Natural killer cell (primary cell): ENCODE measurements around the gene RUNX1. TPM values are rescaled to one million over a fixed set of nuclear protein-coding genes. Genes with fewer than 3 reads are reported as not detected.

Experiments used
- ATAC-seq, 3 donors: fragments of 150-1000 bp in 2 of 3; fragments of 200-7000 bp in 1 of 3; cut with Tn5 transposase; 1 replicate in 1 of 3; 2 replicates in 2 of 3; pipeline ENCODE4 v1.10.0; 2021; ENCODE audit warnings: mild to moderate bottlenecking in 2 of 3, moderate library complexity in 2 of 3
- DNase-seq, 2 donors: peaks; one replicate each; pipeline versions ENCODE4 v3.0.0 to v3.0.0-alpha.2; 2013 to 2021; ENCODE audit warnings: mixed read lengths in 1 of 2
- H3K27ac ChIP-seq: one replicate; pipeline ENCODE4 v1.5.1; 2013; ENCODE audit warnings: mild to moderate bottlenecking, low read length
- H3K27me3 ChIP-seq: one replicate; pipeline ENCODE4 v1.6.1; 2013; ENCODE audit warnings: low read length; ENCODE audit not compliant: control insufficient read depth, insufficient read depth
- H3K36me3 ChIP-seq: one replicate; pipeline ENCODE4 v1.6.1; 2013; ENCODE audit warnings: low read length; ENCODE audit not compliant: control insufficient read depth, insufficient read depth
- H3K4me1 ChIP-seq: one replicate; pipeline ENCODE4 v1.6.1; 2013; ENCODE audit warnings: low read length; ENCODE audit not compliant: control insufficient read depth, insufficient read depth
- H3K4me3 ChIP-seq: one replicate; pipeline ENCODE4 v1.5.1; 2013; ENCODE audit warnings: low read length
- H3K9me3 ChIP-seq: one replicate; pipeline ENCODE4 v1.6.1; 2013; ENCODE audit warnings: low read length; ENCODE audit not compliant: control insufficient read depth, insufficient read depth
- H3K27ac Mint-ChIP-seq, 2 donors: one replicate each; pipeline ENCODE4 v1.8.0; 2022; ENCODE audit warnings: mild to moderate bottlenecking in 2 of 2, mixed read lengths in 2 of 2, moderate library complexity in 1 of 2
- H3K27me3 Mint-ChIP-seq, 2 donors: one replicate each; pipeline ENCODE4 v1.8.0; 2022; ENCODE audit warnings: low read depth in 2 of 2, mixed read lengths in 2 of 2
- H3K36me3 Mint-ChIP-seq: one replicate; pipeline ENCODE4 v1.8.0; 2022; ENCODE audit warnings: mixed read lengths
- H3K4me1 Mint-ChIP-seq, 2 donors: one replicate each; pipeline ENCODE4 v1.8.0; 2022; ENCODE audit warnings: mixed read lengths in 2 of 2
- H3K4me3 Mint-ChIP-seq: one replicate; pipeline ENCODE4 v1.8.0; 2022; ENCODE audit warnings: mild to moderate bottlenecking, moderate library complexity, mixed read lengths
- H3K9me3 Mint-ChIP-seq, 2 donors: one replicate each; pipeline ENCODE4 v1.8.0; 2022; ENCODE audit warnings: mixed read lengths in 2 of 2
- WGBS: methylation state at CpG from one replicate; pipeline ENCODE4 v1.1.7; 2013; ENCODE audit warnings: missing lambda C conversion rate; ENCODE audit not compliant: insufficient coverage; 5-methylcytosine and 5-hydroxymethylcytosine counted together
- intact Hi-C: fragments of 100-400 bp; cut with micrococcal nuclease; formaldehyde crosslinking; loops from one replicate; pipeline ENCODE4 v1.14.2; 2022
- total RNA-seq, 4 donors: library from RNA; stranded (reverse); fragments of 120-200 nt in 1 of 4; gene quantifications; one replicate each; pipeline versions ENCODE4 v1.2.3 to v1.2.4, GENCODE V29; 2013 to 2022
- TF ChIP-seq, protein P1 (sequence below): fragments of 200-600 bp; IDR thresholded peaks from one replicate; pipeline ENCODE4 v1.8.0; 2022; ENCODE audit warnings: antibody characterized with exemption

Gene RUNX1
- total RNA-seq, 3 donors from 2014 or later (not counting 1 experiment from before 2014, with no cell fraction given) = 62.1 to 171 (median 98.2) TPM

DNA sequence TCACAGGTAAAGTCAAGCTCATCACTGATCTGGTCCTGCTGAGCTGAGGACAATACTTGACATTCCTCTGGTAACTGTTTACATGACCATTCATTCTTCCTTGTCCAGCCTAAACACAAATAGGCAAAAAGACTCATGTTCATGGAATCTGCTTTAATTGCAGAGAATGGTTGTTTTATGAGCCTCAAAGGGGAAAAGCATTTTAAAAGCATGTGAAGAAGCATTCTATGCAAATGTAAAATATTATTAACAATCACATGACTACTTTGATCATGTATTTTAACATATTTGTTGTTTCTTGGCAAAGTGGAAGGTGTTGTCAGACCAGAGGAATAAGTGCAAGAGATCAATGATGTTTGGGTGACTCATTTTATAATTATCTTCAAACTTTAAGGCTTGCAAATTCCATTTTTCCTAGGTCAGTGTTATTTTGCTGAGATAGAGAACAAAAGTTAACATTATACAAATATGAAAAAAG is 133.7 kb downstream of the RUNX1 start:
- H3K4me3 ChIP-seq = no peak overlapping the region
- TF ChIP-seq, protein P1, sequence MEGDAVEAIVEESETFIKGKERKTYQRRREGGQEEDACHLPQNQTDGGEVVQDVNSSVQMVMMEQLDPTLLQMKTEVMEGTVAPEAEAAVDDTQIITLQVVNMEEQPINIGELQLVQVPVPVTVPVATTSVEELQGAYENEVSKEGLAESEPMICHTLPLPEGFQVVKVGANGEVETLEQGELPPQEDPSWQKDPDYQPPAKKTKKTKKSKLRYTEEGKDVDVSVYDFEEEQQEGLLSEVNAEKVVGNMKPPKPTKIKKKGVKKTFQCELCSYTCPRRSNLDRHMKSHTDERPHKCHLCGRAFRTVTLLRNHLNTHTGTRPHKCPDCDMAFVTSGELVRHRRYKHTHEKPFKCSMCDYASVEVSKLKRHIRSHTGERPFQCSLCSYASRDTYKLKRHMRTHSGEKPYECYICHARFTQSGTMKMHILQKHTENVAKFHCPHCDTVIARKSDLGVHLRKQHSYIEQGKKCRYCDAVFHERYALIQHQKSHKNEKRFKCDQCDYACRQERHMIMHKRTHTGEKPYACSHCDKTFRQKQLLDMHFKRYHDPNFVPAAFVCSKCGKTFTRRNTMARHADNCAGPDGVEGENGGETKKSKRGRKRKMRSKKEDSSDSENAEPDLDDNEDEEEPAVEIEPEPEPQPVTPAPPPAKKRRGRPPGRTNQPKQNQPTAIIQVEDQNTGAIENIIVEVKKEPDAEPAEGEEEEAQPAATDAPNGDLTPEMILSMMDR = no peak
- no peaks in the 10 kb centered on the region for H3K9me3 ChIP-seq
- no peaks in the 10 kb centered on the region for H3K36me3 Mint-ChIP-seq
- peaks cover 3% of the 10 kb centered on the region for H3K36me3 ChIP-seq
- peaks cover 56 to 57% of the 10 kb centered on the region in 2 donors for H3K4me1 Mint-ChIP-seq
- ATAC-seq (no peak), DNase-seq (no peak)
- no peak overlapping the region for H3K27ac Mint-ChIP-seq
- no peak overlapping the region for H3K27ac ChIP-seq
- H3K27me3 Mint-ChIP-seq = no peaks in the 10 kb centered on the region
- peaks cover 27% of the 10 kb centered on the region for H3K4me1 ChIP-seq
- no peaks in the 10 kb centered on the region for H3K9me3 Mint-ChIP-seq
- intact Hi-C loops = no loop called here
- H3K27me3 ChIP-seq = no peaks in the 10 kb centered on the region
- no peak overlapping the region for H3K4me3 Mint-ChIP-seq

DNA sequence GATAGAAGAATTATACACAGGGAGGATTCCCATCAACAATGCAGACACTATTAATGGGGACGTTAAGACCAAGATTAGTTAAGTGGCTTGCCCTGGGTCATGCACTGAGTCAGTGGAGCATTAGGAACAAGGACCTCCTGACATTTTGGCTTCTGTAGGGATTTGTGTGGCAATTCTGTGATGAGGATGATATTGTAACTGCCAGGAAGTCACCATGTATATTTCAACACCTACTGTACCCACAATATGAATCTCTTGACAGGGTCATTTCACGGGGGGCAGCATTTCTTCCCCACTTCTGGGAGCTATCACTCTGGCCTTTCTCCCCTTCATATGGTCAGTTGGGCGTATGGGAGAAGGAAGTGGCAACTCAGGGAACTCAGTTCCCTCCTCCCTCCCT is 134.9 kb downstream of the RUNX1 start:
- Mint-ChIP-seq H3K27ac (no peak overlapping the region), H3K27me3 (no peaks in the 10 kb centered on the region), H3K4me3 (no peak overlapping the region), H3K4me1 (peaks cover 56 to 63% of the 10 kb centered on the region in 2 donors), H3K9me3 (no peaks in the 10 kb centered on the region), H3K36me3 (no peaks in the 10 kb centered on the region)
- TF ChIP-seq, protein P1 = no peak
- no peak for ATAC-seq
- intact Hi-C loops = no loop called here
- no peak overlapping the region for H3K4me3 ChIP-seq
- H3K9me3 ChIP-seq = no peaks in the 10 kb centered on the region
- peaks cover 33% of the 10 kb centered on the region for H3K4me1 ChIP-seq
- no peaks in the 10 kb centered on the region for H3K27me3 ChIP-seq
- WGBS = 90% methylated on average over 2 of the region's 3 CpGs
- peaks cover 3% of the 10 kb centered on the region for H3K36me3 ChIP-seq
- DNase-seq = no peak
- no peak overlapping the region for H3K27ac ChIP-seq

DNA sequence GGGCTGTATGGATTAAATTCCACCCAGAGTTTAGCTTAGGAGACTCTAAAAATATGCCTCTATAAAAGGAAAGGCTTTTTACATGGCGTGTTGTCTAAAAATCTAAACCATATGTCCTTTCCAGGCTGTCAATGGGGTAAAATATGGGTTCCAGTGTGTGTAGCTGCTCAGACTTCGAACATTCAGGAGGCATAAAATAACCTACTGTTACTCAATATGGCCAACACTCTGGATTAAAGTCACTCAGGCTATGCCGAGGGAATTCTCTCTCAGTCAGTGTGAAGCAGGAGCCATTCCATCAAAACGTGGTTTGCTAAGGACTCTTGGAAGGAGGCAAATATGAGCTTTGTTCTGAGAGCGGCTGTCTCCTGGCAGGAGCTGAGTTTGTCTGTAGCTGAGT is 135.3 kb downstream of the RUNX1 start:
- TF ChIP-seq, protein P1 = no peak
- ATAC-seq (no peak), DNase-seq (no peak)
- Histone ChIP-seq H3K4me1 (peaks cover 36% of the 10 kb centered on the region), H3K4me3 (no peak overlapping the region), H3K9me3 (no peaks in the 10 kb centered on the region), H3K27ac (no peak overlapping the region), H3K27me3 (no peaks in the 10 kb centered on the region), H3K36me3 (peaks cover 3% of the 10 kb centered on the region)
- no peak overlapping the region for H3K27ac Mint-ChIP-seq
- H3K4me3 Mint-ChIP-seq = no peak overlapping the region
- H3K4me1 Mint-ChIP-seq = peaks cover 60 to 63% of the 10 kb centered on the region in 2 donors
- H3K9me3 Mint-ChIP-seq = no peaks in the 10 kb centered on the region
- no peaks in the 10 kb centered on the region for H3K36me3 Mint-ChIP-seq
- intact Hi-C loops = no loop called here
- no peaks in the 10 kb centered on the region for H3K27me3 Mint-ChIP-seq
- WGBS = 100% methylated on average over 5 of the region's 5 CpGs
